ENCODE results near the gene PLCXD1.
"Not testable (repeated sequence)": the region's sequence is repeated elsewhere in the genome, so short reads cannot be mapped to it uniquely, and the experiment has no call there.

DNA sequence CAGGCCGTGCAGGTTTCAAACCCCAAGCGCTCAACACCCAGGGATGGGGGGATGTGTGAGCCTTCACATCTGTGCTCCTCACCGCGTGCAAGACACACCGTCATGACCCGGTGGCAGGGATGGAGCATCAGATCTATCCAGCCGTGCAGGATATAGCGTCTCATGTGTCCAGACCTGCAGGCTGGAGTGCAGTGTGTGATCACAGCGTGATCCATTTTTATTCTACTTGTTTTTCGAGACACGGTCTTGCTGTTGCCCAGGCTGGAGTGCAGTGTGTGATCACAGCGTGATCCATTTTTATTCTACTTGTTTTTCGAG is 70.1 kb downstream of the PLCXD1 start:
- TF ChIP-seq, protein P1, sequence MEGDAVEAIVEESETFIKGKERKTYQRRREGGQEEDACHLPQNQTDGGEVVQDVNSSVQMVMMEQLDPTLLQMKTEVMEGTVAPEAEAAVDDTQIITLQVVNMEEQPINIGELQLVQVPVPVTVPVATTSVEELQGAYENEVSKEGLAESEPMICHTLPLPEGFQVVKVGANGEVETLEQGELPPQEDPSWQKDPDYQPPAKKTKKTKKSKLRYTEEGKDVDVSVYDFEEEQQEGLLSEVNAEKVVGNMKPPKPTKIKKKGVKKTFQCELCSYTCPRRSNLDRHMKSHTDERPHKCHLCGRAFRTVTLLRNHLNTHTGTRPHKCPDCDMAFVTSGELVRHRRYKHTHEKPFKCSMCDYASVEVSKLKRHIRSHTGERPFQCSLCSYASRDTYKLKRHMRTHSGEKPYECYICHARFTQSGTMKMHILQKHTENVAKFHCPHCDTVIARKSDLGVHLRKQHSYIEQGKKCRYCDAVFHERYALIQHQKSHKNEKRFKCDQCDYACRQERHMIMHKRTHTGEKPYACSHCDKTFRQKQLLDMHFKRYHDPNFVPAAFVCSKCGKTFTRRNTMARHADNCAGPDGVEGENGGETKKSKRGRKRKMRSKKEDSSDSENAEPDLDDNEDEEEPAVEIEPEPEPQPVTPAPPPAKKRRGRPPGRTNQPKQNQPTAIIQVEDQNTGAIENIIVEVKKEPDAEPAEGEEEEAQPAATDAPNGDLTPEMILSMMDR (IDR thresholded peaks at IDR 0.05), result not testable (repeated sequence)
- not testable (repeated sequence) for TF ChIP-seq POLR2A, EP300 (IDR thresholded peaks at IDR 0.05)

All from ovary (tissue), 3 donors.